Stromal cell of bone marrow (primary cell): ENCODE measurements around the gene TMEM62.

Source experiments
- DNase-seq: peaks from one replicate; pipeline ENCODE4 v3.0.0-alpha.2; 2012; ENCODE audit warnings: low read depth

Gene TMEM62

DNA sequence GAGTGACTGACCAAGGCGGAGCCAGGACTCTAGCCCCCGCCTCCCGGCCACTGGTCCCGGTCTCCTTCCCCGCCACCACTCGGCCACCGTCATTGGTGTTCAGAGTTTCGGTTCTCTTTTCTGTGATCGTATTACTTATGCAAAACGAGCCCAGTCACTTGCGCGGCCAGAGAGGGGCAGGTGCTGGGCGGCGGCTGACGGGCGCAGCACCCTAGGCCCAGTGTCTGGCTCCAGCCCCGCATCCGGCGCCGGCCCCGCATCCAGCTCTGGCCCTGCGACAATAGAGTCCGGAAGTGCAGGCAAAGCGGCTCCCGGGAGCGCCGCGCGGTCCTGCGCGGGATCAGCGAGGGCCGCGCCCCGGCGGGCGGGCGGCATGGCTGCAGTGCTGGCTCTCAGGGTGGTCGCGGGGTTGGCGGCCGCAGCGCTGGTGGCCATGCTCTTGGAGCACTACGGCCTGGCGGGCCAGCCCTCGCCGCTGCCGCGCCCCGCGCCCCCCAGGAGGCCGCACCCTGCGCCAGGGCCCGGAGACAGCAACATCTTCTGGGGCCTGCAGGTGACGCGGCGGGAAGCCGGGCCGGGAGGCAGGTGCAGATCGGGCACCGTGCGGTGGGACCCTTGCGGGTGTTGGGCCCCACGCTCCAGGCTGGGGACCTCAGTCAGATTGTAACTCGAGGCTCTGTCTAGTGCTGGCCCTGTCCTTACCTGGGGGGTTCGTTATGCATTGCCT is at the start of gene TMEM62:
TSS of gene TMEM62 (plus strand) at position 157 of the 727 bp plus-strand sequence. CDS start at position 374, 217 bp downstream.
- peak; percentile 33 for DNase-seq

DNA sequence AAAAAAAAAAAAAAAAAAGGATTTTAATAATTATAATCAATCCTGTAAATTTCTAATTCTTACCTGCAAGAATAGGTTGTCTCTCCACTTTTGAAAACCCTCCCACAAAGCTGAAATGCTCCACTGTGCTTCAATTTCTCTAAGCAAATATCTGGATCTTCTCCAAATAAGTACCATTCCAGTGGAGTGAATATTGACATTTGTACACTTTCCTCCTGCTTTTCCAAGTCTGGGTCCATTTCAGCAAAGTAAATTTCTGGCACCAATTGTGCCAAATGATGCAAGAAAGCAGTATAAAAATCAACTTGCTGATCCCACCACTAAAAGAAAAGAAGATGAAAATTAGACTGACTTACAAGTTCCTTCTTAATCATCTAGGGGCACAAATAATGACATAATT is 47.5 kb upstream of the TMEM62 start:
- DNase-seq, result no peak

DNA sequence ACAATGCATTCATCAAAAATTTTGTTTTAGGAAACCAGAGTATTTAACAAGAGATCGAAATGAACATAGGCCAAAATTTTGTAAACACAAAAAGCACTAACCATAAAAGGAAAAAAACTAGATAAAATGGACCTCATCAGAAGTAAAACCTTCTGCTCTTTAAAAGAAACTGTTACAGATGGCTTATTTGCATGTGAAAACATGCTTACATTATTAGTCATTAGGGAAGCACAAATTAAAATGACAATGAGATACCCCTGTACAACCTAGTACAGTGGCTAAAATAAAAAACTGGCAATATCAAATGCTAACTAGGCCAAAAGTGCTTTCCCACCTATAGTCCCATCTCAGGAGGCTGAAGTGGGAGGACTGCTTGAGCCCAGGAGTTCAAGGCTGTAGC is 46.8 kb upstream of the TMEM62 start:
- no peak for DNase-seq

DNA sequence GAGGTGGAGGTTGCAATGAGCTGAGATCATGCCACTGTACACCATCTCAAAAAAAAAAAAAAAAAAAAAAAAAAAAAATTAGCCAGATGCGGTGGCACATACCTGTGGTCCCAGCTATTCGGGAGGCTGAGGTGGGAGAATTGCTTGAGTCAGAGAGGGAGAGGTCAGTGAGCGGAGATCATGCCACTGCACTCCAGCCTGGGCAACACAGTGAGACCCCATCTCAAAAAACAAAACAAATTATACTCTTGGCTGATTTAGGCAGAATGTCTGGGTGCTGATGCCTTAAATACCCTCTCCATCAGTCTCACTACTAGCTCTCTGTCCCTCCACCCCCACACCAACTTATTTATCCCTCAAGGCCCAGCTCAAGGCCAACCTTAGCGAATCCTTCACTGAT is 41.5 kb upstream of the TMEM62 start:
- DNase-seq, result no peak

DNA sequence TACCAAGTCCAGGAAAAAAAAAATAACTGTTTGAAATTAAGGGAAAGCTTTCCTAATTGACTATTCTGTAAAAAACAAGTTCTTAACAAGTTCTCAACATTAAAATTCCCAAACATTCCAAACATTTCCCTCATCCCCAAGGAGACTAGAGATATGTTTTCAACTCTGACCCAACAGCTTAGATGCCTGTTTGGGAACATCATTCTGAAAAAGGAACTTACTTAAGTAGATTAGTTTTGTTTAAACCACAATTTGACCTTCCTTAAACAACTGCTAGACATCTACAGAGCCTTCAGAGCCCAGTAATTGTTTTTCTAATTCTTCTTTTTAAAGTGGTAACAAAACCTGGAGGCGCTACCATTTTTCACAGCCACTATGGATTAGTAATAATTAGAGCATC is 40.4 kb upstream of the TMEM62 start:
- no peak for DNase-seq

DNA sequence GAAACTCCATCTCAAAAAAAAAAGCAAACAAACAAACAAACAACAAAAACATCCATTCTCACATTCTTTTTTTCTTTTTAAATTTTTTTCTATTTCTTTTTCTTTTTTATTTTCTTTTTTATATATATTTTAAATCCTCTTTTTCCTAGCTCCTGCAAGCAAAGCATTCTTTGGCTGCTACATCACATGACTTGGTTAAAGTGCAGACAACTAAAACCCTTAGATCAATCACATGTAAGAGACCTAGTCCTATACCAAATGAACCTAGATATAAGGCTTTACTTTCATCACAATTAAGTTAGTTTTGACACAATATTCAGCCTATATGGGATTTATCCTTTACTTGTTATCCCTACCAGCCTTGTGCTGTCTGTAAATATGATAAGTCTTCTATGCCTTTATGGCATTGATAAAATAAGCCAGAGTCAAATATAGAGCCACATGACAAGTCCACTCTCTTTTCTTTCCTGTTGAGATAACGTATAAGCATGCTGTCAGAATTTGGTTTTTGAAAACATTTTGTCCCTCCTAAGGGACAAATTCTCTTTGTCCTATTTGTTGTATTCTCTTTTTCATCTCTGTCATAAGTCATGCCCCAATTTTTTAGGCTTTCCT is 38.9 kb upstream of the TMEM62 start:
- no peak for DNase-seq

DNA sequence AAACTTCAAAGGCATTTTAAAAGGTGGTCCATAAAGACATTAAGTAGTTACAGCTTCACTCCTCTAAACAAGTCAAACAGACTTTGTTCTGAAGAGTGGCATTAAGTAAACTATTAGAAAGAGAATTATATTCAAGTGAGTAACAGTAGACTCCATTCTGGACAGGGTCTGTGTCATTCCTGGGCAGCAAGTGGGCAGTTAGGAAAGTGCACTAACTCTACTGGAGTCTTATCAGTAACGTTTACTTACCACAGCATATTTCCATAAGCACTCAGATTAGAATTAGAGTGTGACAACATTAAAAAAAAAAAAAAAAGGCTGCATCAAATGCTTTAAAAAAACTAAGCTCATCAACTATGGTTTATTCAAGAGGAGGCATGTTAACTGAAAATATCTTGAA is 38.1 kb upstream of the TMEM62 start:
- DNase-seq, result no peak

DNA sequence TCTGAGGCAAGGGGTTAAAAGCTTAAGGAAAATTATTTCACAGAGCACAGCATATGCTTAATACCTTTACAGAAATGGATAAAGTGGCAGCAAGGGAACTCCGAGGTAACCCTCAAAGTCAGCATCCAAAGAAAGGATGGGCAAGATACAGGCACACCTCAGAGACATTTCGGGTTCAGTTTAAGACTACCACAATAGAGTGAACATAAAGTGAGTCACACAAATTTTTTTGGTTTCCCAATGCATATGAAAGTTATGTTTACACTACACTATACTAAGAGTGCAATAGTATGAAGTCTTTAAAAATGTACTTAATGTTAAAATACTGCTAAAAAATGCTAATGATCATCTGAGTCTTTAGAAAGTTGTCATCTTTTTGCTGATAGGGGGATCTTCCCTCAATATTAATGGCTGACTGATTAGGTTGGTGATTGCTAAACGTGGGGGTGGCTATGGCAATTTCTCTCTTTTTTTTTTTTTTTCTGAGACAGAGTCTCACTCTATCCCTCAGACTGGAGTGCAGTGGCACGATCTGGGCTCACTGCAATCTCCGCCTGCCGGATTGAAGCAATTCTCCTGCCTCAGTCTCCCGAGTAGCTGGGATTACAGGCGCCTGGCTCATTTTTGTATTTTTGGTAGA is 37.6 kb upstream of the TMEM62 start:
- DNase-seq, result no peak

DNA sequence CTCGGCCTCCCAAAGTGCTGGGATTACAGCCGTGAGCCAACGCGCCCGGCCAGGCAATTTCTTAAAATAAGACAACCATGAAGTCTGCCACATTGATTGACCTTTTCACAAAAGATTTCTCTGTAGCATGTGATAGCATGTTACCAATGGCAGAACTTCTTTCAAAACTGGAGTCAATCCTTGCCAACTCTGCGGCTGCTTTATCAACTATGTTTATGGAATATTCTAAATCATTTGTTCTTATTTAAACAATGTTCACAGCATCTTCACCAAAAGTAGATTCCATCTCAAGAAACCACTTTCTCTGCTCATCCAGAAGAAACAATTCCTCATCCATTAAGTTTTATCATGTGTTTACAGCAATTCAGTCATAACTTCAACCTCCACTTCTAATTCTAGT is 37.0 kb upstream of the TMEM62 start:
- no peak for DNase-seq

DNA sequence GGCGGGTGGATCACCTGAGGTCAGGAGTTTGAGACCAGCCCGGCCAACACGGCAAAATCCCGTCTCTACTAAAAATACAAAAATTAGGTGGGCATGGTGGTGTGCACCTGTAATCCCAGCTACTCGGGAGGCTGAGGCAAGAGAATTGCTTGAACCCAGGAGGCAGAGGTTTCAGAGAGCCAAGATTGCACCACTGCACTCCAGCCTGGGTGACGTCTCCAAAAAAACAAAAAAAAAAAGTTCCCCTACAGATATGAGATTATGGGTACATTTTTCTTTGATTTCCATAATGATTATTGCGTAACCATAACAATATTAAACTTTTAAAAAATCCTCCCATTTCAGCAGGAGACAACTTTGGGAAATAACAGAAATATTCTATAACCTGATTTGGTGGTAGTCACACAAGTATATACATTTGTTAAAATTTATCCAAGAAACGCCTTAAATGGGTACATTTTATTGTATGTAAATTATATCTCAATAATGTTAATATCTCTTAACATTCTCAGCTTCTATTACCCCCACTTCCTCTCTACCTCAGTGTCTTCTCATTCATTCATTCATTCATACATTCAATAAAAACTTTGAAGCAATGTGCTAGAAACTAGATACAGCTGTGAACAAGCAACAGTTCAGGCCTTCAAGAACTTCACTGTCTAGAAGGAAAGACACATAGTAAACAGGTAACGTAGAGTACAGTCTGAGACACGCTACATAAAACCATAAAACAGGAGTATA is 34.1 kb upstream of the TMEM62 start:
- no peak for DNase-seq

DNA sequence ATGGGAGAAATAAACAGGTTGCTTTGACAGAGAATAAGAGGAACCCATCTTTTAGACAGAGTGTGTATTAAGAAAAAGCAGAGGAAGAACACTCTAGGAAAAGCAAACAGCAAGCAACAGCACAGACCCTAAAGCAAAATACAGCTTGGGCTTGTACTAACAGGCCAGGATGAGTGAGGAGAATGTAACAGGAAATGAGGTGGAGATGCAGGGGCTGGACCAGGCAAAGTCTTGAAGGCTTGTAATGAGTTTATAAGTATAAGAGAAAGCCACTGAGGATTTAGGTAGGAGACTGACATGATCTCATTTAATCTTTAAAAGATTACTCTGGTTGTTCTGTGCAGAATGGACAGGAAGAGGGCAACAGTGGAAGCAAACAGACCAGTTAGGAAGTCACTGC is 32.4 kb upstream of the TMEM62 start:
- no peak for DNase-seq

DNA sequence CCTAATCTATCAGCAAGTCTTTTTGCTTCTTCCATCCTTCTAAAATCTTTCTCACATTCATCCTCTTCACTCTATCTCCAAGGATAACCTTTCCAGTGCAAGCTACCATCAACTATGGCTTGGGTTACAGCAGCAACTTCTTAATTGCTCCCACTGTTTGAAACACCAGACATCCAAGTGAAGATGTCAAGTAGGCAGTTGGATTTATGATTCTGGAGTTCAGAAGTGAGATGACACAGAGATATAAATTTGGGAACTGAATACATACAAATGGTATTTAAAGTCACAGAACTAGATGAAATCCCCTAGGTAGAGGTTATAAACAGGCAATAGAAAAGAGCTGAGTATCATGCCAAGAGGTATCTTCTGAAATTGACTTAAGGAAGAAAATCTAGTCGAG is 31.2 kb upstream of the TMEM62 start:
- DNase-seq, result no peak

DNA sequence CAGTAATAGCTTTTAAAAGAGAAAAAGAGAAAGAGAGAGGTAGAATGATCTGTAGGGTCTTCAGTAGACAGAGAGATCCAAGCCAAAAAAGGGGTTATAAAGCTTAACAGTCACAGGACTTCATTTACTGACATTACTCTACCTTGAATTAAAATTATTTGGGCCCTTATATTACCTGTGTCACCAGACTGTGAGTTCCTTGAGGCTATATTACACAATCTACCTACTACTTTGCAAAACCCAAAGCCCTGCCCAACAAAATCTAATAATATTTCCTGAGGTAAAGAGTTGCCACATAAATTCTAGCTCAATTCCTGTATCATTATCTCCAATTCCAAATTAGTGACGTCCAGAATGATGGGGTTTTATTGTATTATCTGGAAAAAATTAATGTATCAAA is 29.5 kb upstream of the TMEM62 start:
- no peak for DNase-seq

DNA sequence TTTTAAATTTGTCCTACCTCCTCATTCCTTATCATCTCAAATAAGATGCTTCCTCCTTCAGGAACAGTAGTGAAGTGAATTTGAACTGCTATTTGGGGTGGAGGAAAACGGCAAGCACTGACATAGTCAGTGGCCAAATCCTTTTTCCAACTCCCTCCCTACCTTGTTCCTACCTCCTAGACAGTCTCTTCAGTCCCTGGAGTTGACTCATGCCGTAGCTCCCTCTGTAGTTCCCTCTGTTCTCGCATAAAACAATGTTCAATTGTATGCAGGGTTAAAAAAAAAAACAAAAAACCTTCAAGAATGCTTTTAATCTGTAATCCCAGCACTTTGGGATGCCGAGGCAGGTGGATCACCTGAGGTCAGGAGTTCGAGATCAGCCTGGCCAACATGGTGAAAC is 29.0 kb upstream of the TMEM62 start:
- DNase-seq, result no peak

DNA sequence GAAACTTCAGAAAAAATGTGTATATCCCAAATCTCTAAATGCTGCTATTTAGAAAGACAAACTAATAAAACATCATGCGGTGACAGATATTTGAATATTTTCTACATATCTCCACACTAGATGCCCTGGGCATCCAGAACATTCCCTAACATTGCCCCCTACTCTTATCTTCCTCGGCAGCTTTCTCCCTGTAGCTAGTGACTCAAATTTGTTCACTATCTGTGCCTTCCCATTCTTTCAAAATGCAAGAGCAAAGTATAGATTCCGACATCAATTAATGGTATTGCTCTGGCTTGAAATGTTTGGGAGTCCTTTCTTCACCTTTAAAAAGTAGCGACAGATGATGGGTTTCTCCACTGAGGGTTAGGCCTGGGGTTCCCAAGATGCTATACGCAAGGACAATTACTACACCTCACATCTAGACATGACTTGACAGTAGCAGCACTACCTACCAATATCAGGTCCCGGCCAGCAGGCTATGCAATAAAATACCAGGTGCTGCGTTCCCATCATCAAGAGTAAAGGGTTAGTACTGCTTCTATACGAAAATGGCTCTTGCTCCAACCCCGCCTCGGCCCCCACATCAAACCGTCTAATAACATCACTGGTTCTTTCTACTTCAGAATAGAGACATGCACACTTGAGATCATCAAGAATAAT is 28.2 kb upstream of the TMEM62 start:
- DNase-seq, result no peak

DNA sequence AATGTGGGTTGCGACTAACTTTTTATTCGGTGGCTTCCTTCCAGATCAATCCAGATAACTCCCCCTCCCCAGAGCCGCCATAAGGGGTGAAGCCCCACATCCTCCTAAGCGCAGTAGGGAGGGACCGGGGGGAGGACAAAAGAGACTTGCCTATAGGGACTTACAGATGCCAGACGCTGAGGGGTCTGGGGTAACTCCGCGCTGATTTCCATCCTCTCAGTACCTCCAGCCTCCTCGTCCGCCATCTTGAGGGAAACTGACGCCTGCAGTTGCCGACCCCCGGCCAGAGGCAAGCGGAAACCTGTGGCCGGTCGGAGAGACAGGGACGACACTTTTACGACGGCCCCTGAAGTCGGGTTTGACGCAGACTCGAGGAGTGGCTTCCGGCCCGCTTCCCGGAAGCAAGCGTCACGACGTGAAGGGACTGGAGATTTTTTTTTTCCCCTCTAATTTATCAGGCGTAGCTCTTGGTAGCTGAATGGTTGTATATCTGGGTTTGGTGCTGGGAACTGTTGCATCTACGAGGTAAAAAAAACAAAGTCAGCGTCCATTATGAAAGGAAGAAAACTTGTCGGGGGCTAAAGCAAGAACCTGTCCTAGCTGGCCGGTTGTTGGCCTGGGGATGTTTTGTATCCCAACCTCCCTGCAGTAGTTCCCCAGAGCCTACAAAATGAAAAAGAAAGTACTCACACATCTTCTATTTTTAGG is 27.5 kb upstream of the TMEM62 start, which contains the start of gene UBR1:
TSS of gene UBR1 (minus strand) at position 261 of the 708 bp plus-strand sequence. CDS start at position 245, 16 bp downstream.
- DNase-seq, result peak; percentile 90

DNA sequence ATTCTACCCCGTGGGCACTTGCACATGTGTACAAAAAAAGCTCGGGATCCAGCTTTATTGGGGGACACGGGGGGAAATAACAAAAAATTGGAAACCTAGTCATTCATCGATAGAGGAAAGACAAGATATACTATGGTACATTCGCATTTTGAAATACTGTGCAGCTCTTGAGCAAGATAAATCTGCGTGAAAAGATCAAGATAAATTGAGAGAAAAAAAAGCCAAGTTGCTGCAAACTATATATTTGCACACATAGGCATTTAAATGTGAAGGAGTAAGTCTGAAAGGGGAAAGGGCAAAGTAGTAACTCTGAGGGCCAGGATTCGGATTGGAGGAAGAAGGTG is 26.9 kb upstream of the TMEM62 start:
- no peak for DNase-seq

DNA sequence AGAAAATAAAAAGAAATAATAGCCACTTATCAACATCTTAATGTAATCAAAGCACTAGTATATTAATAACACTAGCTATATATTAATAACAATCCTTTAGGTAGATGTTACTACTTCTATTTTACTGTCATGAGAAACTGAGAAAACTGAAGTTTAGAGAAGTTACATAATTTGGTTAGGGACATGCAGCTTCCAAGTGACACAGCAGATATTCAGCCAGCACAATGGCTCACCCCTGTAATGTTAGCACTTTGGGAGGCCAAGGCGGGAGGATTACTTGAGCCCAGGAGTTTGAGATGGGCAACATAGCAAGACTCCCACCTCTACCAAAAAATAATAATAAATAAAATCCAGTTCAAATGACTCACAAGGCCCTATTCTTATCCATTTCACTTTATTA is 25.6 kb upstream of the TMEM62 start:
- DNase-seq, result no peak

DNA sequence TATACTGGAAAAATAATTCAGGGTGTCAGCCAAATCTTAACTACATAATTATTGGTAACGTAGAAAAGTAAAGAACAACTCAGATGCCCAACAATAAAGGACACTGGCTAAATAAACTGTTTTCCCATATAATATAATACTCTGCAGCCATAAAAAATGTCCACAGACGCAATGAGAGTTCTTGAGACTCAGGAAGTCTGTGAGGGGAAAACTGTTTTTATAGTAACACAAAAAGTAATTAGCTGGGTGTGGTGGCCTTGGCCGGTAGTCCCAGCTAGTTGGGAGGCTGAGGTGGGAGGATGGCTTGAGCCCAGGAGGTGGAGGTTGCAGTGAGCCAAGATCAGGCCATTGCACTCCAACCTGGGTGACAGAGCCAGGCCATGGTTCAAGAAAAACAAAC is 22.0 kb upstream of the TMEM62 start:
- DNase-seq, result no peak

DNA sequence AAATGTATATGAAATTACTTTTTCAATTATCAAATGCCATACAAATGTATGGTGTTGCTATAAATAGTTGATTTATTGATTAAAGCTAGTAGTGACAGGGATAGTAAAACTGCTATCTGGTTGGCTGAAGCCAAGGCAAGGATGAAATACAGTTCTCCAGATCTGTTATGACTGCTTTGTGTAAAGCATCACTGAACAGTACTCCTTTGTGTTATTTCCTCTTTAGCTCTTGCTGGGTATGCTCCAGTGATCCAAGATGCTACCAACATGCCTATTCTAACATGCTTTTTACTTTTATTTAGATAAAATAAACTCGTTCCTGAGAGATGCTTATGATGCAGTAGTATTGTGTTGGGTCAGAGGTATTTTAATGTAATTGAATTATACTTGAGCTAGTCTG is 15.1 kb upstream of the TMEM62 start:
- DNase-seq, result no peak

DNA sequence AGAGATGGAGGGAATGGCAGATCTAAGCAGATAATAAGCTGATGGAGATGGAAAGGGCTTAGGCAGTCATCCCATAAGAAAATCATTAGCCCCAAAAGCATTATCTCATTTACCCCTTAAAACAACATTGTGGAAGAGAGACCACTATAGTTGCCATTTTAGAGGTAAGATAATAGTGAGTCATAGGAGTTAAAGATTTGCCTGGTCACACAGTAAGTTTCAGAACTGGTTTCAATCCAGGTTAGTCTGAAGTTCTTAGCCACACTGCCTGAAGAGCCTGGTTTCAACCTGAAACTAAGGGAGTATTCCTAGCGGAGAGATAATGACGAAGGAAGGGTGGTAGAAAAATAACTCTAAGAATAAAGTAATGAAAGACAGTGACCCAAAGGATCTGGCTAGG is 14.6 kb upstream of the TMEM62 start:
- DNase-seq, result no peak

DNA sequence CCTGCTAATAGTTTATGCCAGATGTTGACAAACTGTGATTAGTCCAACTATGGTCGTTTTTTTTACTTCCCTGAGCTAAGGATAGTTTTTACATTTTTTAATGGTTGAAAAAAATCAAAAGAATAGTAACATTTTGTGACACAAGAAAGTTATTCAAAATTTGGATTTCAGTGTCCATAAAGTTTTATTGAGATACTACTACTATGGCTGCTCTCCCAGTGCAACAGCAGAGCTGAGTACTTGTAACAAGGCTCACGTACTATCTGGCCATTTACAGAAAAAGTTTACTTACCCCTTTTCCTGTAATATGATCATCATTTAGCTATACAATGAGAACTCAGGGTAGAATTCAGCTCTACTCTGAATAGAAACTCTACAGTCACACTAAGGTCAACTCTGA is 11.5 kb upstream of the TMEM62 start:
- no peak for DNase-seq
